ENCODE data around the gene FOXD4L1.
"Not testable (repeated sequence)": the region's sequence is repeated elsewhere in the genome, so short reads cannot be mapped to it uniquely, and the experiment has no call there.

DNA sequence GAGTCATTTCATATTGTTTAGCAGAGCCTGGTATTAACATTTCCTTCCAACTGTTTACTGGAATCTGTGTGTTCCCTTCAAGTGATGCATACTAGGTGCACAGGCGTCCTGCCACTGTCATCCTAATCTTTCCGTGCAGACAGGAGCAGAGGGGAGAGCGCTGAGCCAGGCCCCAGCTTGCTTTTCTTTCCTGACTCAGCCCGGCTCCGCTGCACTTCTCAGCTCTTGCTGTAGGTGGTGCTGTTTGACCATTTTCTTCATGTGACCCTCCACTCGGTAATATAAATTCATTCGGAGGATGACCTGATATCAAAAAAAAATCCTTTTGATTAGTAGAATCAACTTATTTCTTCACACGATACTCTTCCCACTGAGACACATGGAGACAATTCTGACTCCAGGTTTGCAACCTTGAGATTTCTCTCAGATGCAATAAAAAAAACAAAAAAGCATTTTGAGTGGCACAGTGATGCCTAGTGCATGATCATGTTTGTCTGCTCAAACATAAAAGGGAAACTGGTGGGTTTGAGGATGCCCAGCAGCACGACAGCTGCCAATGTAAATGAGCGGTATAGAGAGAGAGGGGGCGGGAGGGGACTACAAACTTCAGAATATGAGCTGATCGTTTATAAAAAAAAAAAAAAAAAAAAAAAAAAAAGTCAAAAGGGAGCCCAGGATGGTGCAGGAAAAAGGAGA lies 29.0 kb downstream of the FOXD4L1 start:
- TF ChIP-seq, protein P1, sequence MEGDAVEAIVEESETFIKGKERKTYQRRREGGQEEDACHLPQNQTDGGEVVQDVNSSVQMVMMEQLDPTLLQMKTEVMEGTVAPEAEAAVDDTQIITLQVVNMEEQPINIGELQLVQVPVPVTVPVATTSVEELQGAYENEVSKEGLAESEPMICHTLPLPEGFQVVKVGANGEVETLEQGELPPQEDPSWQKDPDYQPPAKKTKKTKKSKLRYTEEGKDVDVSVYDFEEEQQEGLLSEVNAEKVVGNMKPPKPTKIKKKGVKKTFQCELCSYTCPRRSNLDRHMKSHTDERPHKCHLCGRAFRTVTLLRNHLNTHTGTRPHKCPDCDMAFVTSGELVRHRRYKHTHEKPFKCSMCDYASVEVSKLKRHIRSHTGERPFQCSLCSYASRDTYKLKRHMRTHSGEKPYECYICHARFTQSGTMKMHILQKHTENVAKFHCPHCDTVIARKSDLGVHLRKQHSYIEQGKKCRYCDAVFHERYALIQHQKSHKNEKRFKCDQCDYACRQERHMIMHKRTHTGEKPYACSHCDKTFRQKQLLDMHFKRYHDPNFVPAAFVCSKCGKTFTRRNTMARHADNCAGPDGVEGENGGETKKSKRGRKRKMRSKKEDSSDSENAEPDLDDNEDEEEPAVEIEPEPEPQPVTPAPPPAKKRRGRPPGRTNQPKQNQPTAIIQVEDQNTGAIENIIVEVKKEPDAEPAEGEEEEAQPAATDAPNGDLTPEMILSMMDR (IDR thresholded peaks at IDR 0.05; ENCODE audit: low read depth, low read length, poor library complexity, severe bottlenecking) = not testable (repeated sequence)
- not testable (repeated sequence) for TF ChIP-seq EZH2phosphoT487 (IDR thresholded peaks at IDR 0.05; ENCODE audit: borderline replicate concordance, low read length)

Measured in DOHH2 (cell line).